Keratinocyte (primary cell): ENCODE results near the gene GON7. TPM values are rescaled to one million over a fixed set of nuclear protein-coding genes. Genes with fewer than 3 reads are reported as not detected.

Experiments used
- DNase-seq: peaks from one replicate; pipeline ENCODE4 v3.0.0-alpha.2; 2011; ENCODE audit warnings: low read depth, missing footprints, low spot score
- FAIRE-seq: peaks from 2 replicates; lab custom pipeline; 2011; peaks lifted over from hg19 to GRCh38; lab: Jason Lieb, UNC
- H2AFZ ChIP-seq: 2 replicates; pipeline ENCODE4 v1.6.0; 2012; ENCODE audit warnings: low read length, control low read depth, inconsistent platforms; ENCODE audit not compliant: control insufficient read depth
- H3K27ac ChIP-seq: 2 replicates; pipeline ENCODE4 v1.5.1; 2011; ENCODE audit warnings: low read length; ENCODE audit not compliant: control insufficient read depth, insufficient read depth
- H3K27me3 ChIP-seq: 3 replicates; pipeline ENCODE4 v1.6.0; 2011; ENCODE audit warnings: low read length; ENCODE audit not compliant: control insufficient read depth, insufficient read depth; ENCODE audit errors: extremely low read depth
- H3K36me3 ChIP-seq, 2 experiments: 2 replicates in 1 of 2; 3 replicates in 1 of 2; pipeline ENCODE4 v1.5.1; 2011; ENCODE audit warnings: low read length in 2 of 2, mild to moderate bottlenecking in 1 of 2; ENCODE audit not compliant: control insufficient read depth in 2 of 2, insufficient read depth in 2 of 2; ENCODE audit errors: extremely low read depth in 1 of 2
- H3K4me1 ChIP-seq: 3 replicates; pipeline ENCODE4 v1.5.1; 2011; ENCODE audit warnings: low read length; ENCODE audit not compliant: control insufficient read depth, insufficient read depth; ENCODE audit errors: extremely low read depth
- H3K4me2 ChIP-seq: 3 replicates; pipeline ENCODE4 v1.6.0; 2011; ENCODE audit warnings: low read depth, low read length; ENCODE audit not compliant: control insufficient read depth, insufficient read depth; ENCODE audit errors: extremely low read depth
- H3K4me3 ChIP-seq, 3 experiments: fragments of 200-600 bp in 1 of 3; sonication (generic) in 1 of 3; 2 replicates in 2 of 3; 3 replicates in 1 of 3; pipeline ENCODE4 v1.5.1; 2011 to 2016; ENCODE audit warnings: low read length in 3 of 3, mild to moderate bottlenecking in 3 of 3, control low read depth in 2 of 3, inconsistent platforms in 1 of 3, low read depth in 1 of 3, mixed read lengths in 1 of 3, mixed run types in 1 of 3, moderate library complexity in 1 of 3; ENCODE audit not compliant: control insufficient read depth in 2 of 3, insufficient read depth in 2 of 3; ENCODE audit errors: extremely low read depth in 1 of 3
- H3K79me2 ChIP-seq: 2 replicates; pipeline ENCODE4 v1.6.0; 2012; ENCODE audit warnings: low read length; ENCODE audit not compliant: control insufficient read depth, insufficient read depth
- H3K9ac ChIP-seq: 3 replicates; pipeline ENCODE4 v1.6.0; 2011; ENCODE audit warnings: low read length; ENCODE audit not compliant: control insufficient read depth, insufficient read depth; ENCODE audit errors: extremely low read depth
- H3K9me1 ChIP-seq: 3 replicates; pipeline ENCODE4 v1.6.0; 2011; ENCODE audit warnings: low read length; ENCODE audit not compliant: control insufficient read depth, insufficient read depth; ENCODE audit errors: extremely low read depth
- H3K9me3 ChIP-seq: 2 replicates; pipeline ENCODE4 v1.5.1; 2012; ENCODE audit warnings: low read depth, low read length; ENCODE audit not compliant: control insufficient read depth
- H4K20me1 ChIP-seq: 3 replicates; pipeline ENCODE4 v1.6.0; 2011; ENCODE audit warnings: low read length; ENCODE audit not compliant: control insufficient read depth, insufficient read depth; ENCODE audit errors: extremely low read depth
- CTCF ChIP-seq, 3 experiments: IDR thresholded peaks in 1 of 3; conservative IDR thresholded peaks in 1 of 3; optimal IDR thresholded peaks in 1 of 3; 2 replicates in 2 of 3; 3 replicates in 1 of 3; pipeline versions ENCODE3 to v1.5.1; 2011; ENCODE audit warnings: low read length in 3 of 3, mild to moderate bottlenecking in 3 of 3, moderate library complexity in 2 of 3, control low read depth in 1 of 3, inconsistent platforms in 1 of 3; ENCODE audit not compliant: insufficient read depth in 2 of 3; ENCODE audit errors: extremely low read depth in 1 of 3
- EZH2 ChIP-seq: IDR thresholded peaks from one replicate; pipeline ENCODE4 v1.6.1; 2012; ENCODE audit warnings: inconsistent platforms, mild to moderate bottlenecking, low read length, moderate library complexity
- dilution Hi-C: fragments of 300-500 bp; cut with MboI; formaldehyde crosslinking; loops from one replicate; pipeline ENCODE4 v1.7.0; 2020; ENCODE audit warnings: low sequenced_read_pairs; ENCODE audit not compliant: extremely low pct_ligation_motif_present
- polyA plus RNA-seq, 5 experiments: library from polyadenylated mRNA; depleted of rRNA in 3 of 5; stranded (reverse) in 3 of 5; stranded (forward) in 1 of 5; unstranded in 1 of 5; fragments of >200 nt; gene quantifications; 1 replicate in 1 of 5; 2 replicates in 3 of 5; 3 replicates in 1 of 5; pipeline versions ENCODE4 v1.2.1 to v1.2.3, GENCODE V29; 2011 to 2012; ENCODE audit warnings: missing spikeins in 2 of 5, low read depth in 1 of 5, low replicate concordance in 1 of 5

GON7 gene
- polyA plus RNA-seq, 1 donor (not counting 4 experiments of a cell fraction or from before 2014, with no cell fraction given) = 12.6 TPM

- Histone ChIP-seq H2AFZ (no peak overlapping the region), H3K27ac (no peak overlapping the region), H3K79me2 (no peaks in the 10 kb centered on the region), H3K4me1 (peaks cover 15% of the 10 kb centered on the region), H3K9me3 (no peaks in the 10 kb centered on the region), H3K4me3 (no peak overlapping the region), H4K20me1 (no peaks in the 10 kb centered on the region), H3K9me1 (no peaks in the 10 kb centered on the region), H3K36me3 (no peaks in the 10 kb centered on the region), H3K4me2 (no peak overlapping the region), H3K9ac (no peak overlapping the region), H3K27me3 (no peaks in the 10 kb centered on the region)
- no peak for DNase-seq
- TF ChIP-seq CTCF (optimal IDR thresholded peaks at IDR 0.05 in 1 of 3, IDR thresholded peaks at IDR 0.05 in 1 of 3, conservative IDR thresholded peaks at IDR 0.05 in 1 of 3; ENCODE audit: extremely low read depth in 1 of 3, insufficient read depth in 2 of 3, low read length in 3 of 3) (no peak), EZH2 (no peak)
- dilution Hi-C loops = no loop called here
- FAIRE-seq = no peak
These were observed 53.7 kb downstream of the GON7 start for GRCh38 chr14:93153121-93153520.

Other genes with a start within 250 kb of the GON7 start
- gene ITPK1, start 91.1 kb downstream of the GON7 start, polyA plus RNA-seq = 67.8 to 75.9 TPM (median 68.9 TPM) in 3 replicates
- gene MOAP1, start 22.2 kb downstream of the GON7 start, polyA plus RNA-seq = 13.7 to 17.8 TPM (median 17.2 TPM) in 3 replicates
- gene LYSET, start 21.7 kb downstream of the GON7 start, polyA plus RNA-seq = 15.3 to 24.6 TPM (median 23.2 TPM) in 3 replicates
- 10.2 to 17.2 TPM (median 15.4 TPM) in 3 replicates for gene UBR7, start 191 bp upstream of the GON7 start, polyA plus RNA-seq
- 23.2 to 35.1 TPM (median 25.1 TPM) in 3 replicates for gene BTBD7, start 126.0 kb upstream of the GON7 start, polyA plus RNA-seq
- not detected in 3 replicates for gene COX8C, start 140.1 kb upstream of the GON7 start, polyA plus RNA-seq
- 0.01 to 0.03 TPM (median 0.01 TPM) in 3 replicates for gene UNC79, start 223.9 kb upstream of the GON7 start, polyA plus RNA-seq